ENCODE results near the gene SELENBP1. TPM values are rescaled to one million over a fixed set of nuclear protein-coding genes. Genes with fewer than 3 reads are reported as not detected.
A peak's percentile ranks its signal among the peaks of the same experiment; 100 is the strongest.

Gene SELENBP1
- total RNA-seq, 1 donor from 2014 or later: 8.9 TPM

DNA sequence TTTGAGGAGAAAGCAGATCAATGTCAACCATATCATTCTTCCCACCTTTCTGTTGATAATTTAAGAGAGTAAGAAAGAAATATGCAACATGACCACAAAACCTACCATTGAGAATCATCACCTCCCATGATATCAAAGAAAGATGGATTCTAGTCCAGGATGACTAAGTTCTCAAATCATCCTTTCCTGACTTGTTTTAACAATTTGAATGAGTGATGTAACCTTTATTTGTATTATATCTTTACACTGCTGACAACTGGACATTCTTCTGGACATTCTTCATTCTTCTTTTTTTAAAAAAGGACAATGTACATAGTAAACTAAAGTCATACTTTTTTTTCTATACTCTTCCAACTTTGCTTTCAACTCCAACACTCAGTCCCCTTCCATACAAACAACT, 36.4 kb upstream of the SELENBP1 start:
- no peak for TF ChIP-seq CTCF (IDR thresholded peaks at IDR 0.05)
- Mint-ChIP-seq H3K4me3 (ENCODE audit: unreplicated experiment) (no peak overlapping the region), H3K4me1 (ENCODE audit: low read depth) (peaks cover 3% of the 10 kb centered on the region), H3K9me3 (ENCODE audit: low read depth) (no peaks in the 10 kb centered on the region), H3K27ac (ENCODE audit: unreplicated experiment) (no peak overlapping the region), H3K27me3 (ENCODE audit: low read depth) (no peaks in the 10 kb centered on the region), H3K36me3 (ENCODE audit: low read depth) (peaks cover 47% of the 10 kb centered on the region)
- no peak for DNase-seq (ENCODE audit: low spot score)

DNA sequence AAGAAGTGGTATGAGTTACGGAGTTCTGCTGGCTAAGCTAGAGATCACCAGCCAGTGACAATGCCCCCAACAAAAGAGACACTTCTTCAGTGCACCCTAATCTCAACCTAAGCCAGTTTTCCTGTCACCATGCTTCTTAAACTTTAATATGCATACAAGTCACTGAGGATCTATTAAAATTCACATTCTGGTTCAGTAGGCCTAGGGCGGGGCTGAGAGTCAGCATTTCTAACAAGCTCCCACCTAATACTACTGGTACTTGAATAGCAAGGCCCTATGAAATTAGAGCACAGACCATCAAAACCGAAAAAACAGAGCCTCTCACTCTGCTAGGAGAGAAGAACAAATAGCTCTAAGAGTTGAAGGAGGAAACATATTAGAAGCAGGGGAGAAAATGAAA, 34.8 kb upstream of the SELENBP1 start:
- Mint-ChIP-seq H3K27ac (ENCODE audit: unreplicated experiment) (no peak overlapping the region), H3K4me3 (ENCODE audit: unreplicated experiment) (no peak overlapping the region), H3K9me3 (ENCODE audit: low read depth) (no peaks in the 10 kb centered on the region), H3K4me1 (ENCODE audit: low read depth) (peaks cover 3% of the 10 kb centered on the region), H3K36me3 (ENCODE audit: low read depth) (peaks cover 45% of the 10 kb centered on the region), H3K27me3 (ENCODE audit: low read depth) (no peaks in the 10 kb centered on the region)
- no peak for DNase-seq (ENCODE audit: low spot score)
- no peak for TF ChIP-seq CTCF (IDR thresholded peaks at IDR 0.05)

DNA sequence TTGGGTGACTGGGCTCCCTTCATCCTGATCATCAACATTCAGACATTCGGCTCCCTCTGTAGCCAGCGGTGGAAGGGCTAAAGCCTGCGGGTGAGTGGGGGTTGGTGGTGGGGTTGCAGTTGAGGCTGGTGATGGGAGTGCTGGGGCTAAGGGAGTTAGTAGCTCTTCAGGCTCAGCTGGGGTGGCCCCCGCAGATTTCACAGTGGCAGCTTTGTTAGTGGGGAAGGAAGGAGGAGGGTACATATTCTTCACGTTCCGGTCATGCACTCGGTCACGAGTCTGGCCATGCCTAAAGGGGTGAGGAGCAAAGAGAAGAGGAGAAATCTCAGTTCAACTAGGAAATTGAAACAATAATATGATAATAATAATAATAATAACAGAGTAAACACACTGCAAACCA, 33.7 kb upstream of the SELENBP1 start:
- H3K27ac Mint-ChIP-seq (ENCODE audit: unreplicated experiment): peak overlapping the region; percentile 34
- H3K4me3 Mint-ChIP-seq (ENCODE audit: unreplicated experiment): no peak overlapping the region
- H3K9me3 Mint-ChIP-seq (ENCODE audit: low read depth): no peaks in the 10 kb centered on the region
- no peak for TF ChIP-seq CTCF (IDR thresholded peaks at IDR 0.05)
- H3K36me3 Mint-ChIP-seq (ENCODE audit: low read depth): peaks cover 43% of the 10 kb centered on the region
- H3K4me1 Mint-ChIP-seq (ENCODE audit: low read depth): peaks cover 13% of the 10 kb centered on the region
- H3K27me3 Mint-ChIP-seq (ENCODE audit: low read depth): no peaks in the 10 kb centered on the region
- no peak for DNase-seq (ENCODE audit: low spot score)

DNA sequence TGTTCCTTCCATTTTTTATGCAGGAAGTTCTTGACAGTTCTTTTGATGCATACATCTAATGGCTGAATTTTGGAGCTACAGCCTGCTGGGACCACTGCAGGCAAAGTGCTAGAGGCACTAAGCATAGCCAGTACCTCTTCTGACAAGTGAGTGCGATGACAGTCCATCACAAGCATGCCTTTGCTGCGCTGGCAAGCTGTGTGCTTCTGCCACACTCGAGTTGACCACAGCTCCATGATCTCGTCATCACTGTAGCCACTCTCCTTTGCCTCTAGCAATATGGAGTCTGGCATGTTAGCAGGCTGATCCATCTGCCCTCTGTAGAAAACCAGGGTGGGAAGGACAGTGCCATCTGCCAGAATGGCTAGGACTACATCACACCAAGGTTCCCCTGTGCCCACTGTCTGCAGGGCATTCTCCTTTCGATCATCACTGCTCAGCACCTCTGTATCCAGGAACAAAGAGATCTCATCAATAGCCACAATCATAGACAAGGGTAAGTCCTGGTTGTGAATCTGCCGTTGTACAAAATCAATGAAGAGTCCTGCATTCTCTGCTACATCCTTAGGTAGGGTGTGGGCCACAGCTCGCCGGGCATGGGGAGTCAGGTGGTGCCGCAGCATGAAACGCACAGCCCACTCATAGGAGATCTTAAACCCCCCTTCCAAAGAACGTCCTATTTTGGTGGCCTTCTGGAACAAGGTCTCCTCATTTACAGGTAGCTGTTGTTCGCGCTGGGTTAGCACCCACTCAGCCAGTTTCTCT, 32.9 kb upstream of the SELENBP1 start:
- peaks cover 21% of the 10 kb centered on the region for H3K4me1 Mint-ChIP-seq (ENCODE audit: low read depth)
- no peaks in the 10 kb centered on the region for H3K9me3 Mint-ChIP-seq (ENCODE audit: low read depth)
- no peak overlapping the region for H3K4me3 Mint-ChIP-seq (ENCODE audit: unreplicated experiment)
- no peak for DNase-seq (ENCODE audit: low spot score)
- TF ChIP-seq CTCF (IDR thresholded peaks at IDR 0.05): no peak
- no peaks in the 10 kb centered on the region for H3K27me3 Mint-ChIP-seq (ENCODE audit: low read depth)
- H3K27ac Mint-ChIP-seq (ENCODE audit: unreplicated experiment): peak overlapping the region; percentile 43
- H3K36me3 Mint-ChIP-seq (ENCODE audit: low read depth): peaks cover 43% of the 10 kb centered on the region

DNA sequence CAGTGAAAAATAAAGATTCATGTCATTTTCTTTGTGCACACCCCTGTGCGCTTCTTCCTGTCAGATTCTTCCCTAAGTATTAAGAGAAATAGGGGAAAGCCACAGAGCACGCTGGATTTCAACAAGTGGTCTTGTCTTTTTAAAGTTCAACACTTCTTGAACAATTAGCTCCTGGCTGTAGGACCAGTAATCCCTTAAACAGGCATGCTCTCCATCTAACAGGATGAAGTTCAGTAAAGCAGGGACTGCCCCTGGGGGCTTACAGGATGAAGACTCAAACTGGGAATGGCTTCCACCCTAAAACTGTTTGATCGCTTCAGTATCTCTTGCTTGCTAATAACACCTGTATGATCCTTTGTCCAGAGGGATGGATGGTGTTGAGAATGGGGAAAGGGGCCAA, 31.1 kb upstream of the SELENBP1 start:
- Mint-ChIP-seq H3K4me1 (ENCODE audit: low read depth) (peaks cover 26% of the 10 kb centered on the region), H3K9me3 (ENCODE audit: low read depth) (no peaks in the 10 kb centered on the region), H3K27ac (ENCODE audit: unreplicated experiment) (peak overlapping the region; percentile 1), H3K27me3 (ENCODE audit: low read depth) (no peaks in the 10 kb centered on the region), H3K4me3 (ENCODE audit: unreplicated experiment) (no peak overlapping the region), H3K36me3 (ENCODE audit: low read depth) (peaks cover 40% of the 10 kb centered on the region)
- no peak for DNase-seq (ENCODE audit: low spot score)
- no peak for TF ChIP-seq CTCF (IDR thresholded peaks at IDR 0.05)
